Vagina (tissue), 2 donors: ENCODE measurements around the gene PTGIS. TPM values are rescaled to one million over a fixed set of nuclear protein-coding genes. Genes with fewer than 3 reads are reported as not detected.

Experiments
- DNase-seq, 2 donors: peaks; one replicate each; pipeline ENCODE4 v3.0.0-alpha.2; 2017; ENCODE audit errors: extremely low spot score in 2 of 2
- H3K27ac ChIP-seq: fragments of 200-600 bp; sonication (generic); one replicate; pipeline ENCODE4 v1.5.1; 2019
- H3K27me3 ChIP-seq: fragments of 200-600 bp; sonication (generic); one replicate; pipeline ENCODE4 v1.5.1; 2019
- H3K36me3 ChIP-seq, 2 donors: fragments of 200-600 bp; sonication (generic); one replicate each; pipeline ENCODE4 v1.5.1; 2017 to 2019
- H3K4me1 ChIP-seq: fragments of 200-600 bp; sonication (generic); one replicate; pipeline ENCODE4 v1.5.1; 2019
- H3K4me3 ChIP-seq, 2 donors: fragments of 200-600 bp; sonication (generic); 1 replicate in 1 of 2; 2 replicates in 1 of 2; pipeline ENCODE4 v1.5.1; 2016 to 2019
- H3K9me3 ChIP-seq: fragments of 200-600 bp; sonication (generic); one replicate; pipeline ENCODE4 v1.5.1; 2019
- CTCF ChIP-seq, 3 experiments: fragments of 450-650 bp in 2 of 3; fragments of 200-600 bp in 1 of 3; sonication (generic) in 1 of 3; IDR thresholded peaks; one replicate each; pipeline ENCODE4 v1.5.1; 2017 to 2019; ENCODE audit warnings: antibody characterized with exemption in 3 of 3, mild to moderate bottlenecking in 2 of 3, moderate library complexity in 2 of 3
- POLR2A ChIP-seq, 2 donors: fragments of 450-650 bp; IDR thresholded peaks; one replicate each; pipeline ENCODE4 v1.6.1; 2017; ENCODE audit warnings: antibody characterized with exemption in 2 of 2, mild to moderate bottlenecking in 2 of 2, moderate library complexity in 2 of 2
- POLR2AphosphoS5 ChIP-seq, 2 donors: sonication (generic); formaldehyde crosslinking; IDR thresholded peaks; one replicate each; pipeline ENCODE4 v1.9.0; 2017; ENCODE audit warnings: antibody characterized with exemption in 2 of 2, mild to moderate bottlenecking in 2 of 2, low read depth in 1 of 2; ENCODE audit not compliant: insufficient read depth in 1 of 2
- intact Hi-C: fragments of 100-400 bp; cut with DNase I; formaldehyde crosslinking; loops from one replicate; pipeline ENCODE4 v1.15.1; 2023
- total RNA-seq: library from RNA; depleted of rRNA; stranded (reverse); fragments of >200 nt; gene quantifications from one replicate; pipeline ENCODE4 v1.2.3, GENCODE V29; 2016

PTGIS gene
- total RNA-seq, 1 donor from 2014 or later = 51.1 TPM

GRCh38 chr20:49466114-49466912 is 101.6 kb downstream of the PTGIS start:
- DNase-seq = no peak
- H3K4me3 ChIP-seq = no peak overlapping the region
- H3K27ac ChIP-seq = no peak overlapping the region
- intact Hi-C loops = no loop called here
- no peaks in the 10 kb centered on the region for H3K9me3 ChIP-seq
- no peaks in the 10 kb centered on the region for H3K4me1 ChIP-seq
- no peaks in the 10 kb centered on the region for H3K36me3 ChIP-seq
- H3K27me3 ChIP-seq = no peaks in the 10 kb centered on the region
- TF ChIP-seq POLR2AphosphoS5 (IDR thresholded peaks at IDR 0.05; ENCODE audit: insufficient read depth in 1 of 2, low read depth in 1 of 2) (no peak), CTCF (IDR thresholded peaks at IDR 0.05) (no peak), POLR2A (IDR thresholded peaks at IDR 0.05) (no peak)

GRCh38 chr20:49464556-49464955 is 103.4 kb downstream of the PTGIS start:
- no peak for DNase-seq
- intact Hi-C loops = no loop called here
- H3K27ac ChIP-seq = no peak overlapping the region

GRCh38 chr20:49462626-49463025 is 105.3 kb downstream of the PTGIS start:
- intact Hi-C loops = no loop called here
- no peak for DNase-seq
- Histone ChIP-seq H3K27me3 (no peaks in the 10 kb centered on the region), H3K27ac (no peak overlapping the region), H3K4me3 (no peak overlapping the region), H3K4me1 (no peaks in the 10 kb centered on the region), H3K9me3 (no peaks in the 10 kb centered on the region), H3K36me3 (no peaks in the 10 kb centered on the region)
- TF ChIP-seq CTCF (IDR thresholded peaks at IDR 0.05) = no peak
- TF ChIP-seq POLR2A (IDR thresholded peaks at IDR 0.05) = no peak
- no peak for TF ChIP-seq POLR2AphosphoS5 (IDR thresholded peaks at IDR 0.05; ENCODE audit: insufficient read depth in 1 of 2, low read depth in 1 of 2)

More at GRCh38 chr20:49464556-49464955, 103.4 kb downstream of the PTGIS start:
- TF ChIP-seq CTCF (IDR thresholded peaks at IDR 0.05) (no peak), POLR2AphosphoS5 (IDR thresholded peaks at IDR 0.05; ENCODE audit: insufficient read depth in 1 of 2, low read depth in 1 of 2) (no peak), POLR2A (IDR thresholded peaks at IDR 0.05) (no peak)
- Histone ChIP-seq H3K27me3 (no peaks in the 10 kb centered on the region), H3K4me1 (no peaks in the 10 kb centered on the region), H3K36me3 (no peaks in the 10 kb centered on the region), H3K9me3 (no peaks in the 10 kb centered on the region), H3K4me3 (no peak overlapping the region)

- TF ChIP-seq POLR2A (IDR thresholded peaks at IDR 0.05) (no peak), POLR2AphosphoS5 (IDR thresholded peaks at IDR 0.05; ENCODE audit: insufficient read depth in 1 of 2, low read depth in 1 of 2) (no peak), CTCF (IDR thresholded peaks at IDR 0.05) (no peak)
- H3K9me3 ChIP-seq = no peaks in the 10 kb centered on the region
- no peak for DNase-seq
- intact Hi-C loops = no loop called here
- no peaks in the 10 kb centered on the region for H3K27me3 ChIP-seq
- no peaks in the 10 kb centered on the region for H3K36me3 ChIP-seq
- no peaks in the 10 kb centered on the region for H3K4me1 ChIP-seq
- H3K27ac ChIP-seq = no peak overlapping the region
- H3K4me3 ChIP-seq = no peak overlapping the region
Measured at GRCh38 chr20:49461894-49462620, 105.9 kb downstream of the PTGIS start.

- Histone ChIP-seq H3K4me3 (no peak overlapping the region), H3K4me1 (no peaks in the 10 kb centered on the region), H3K9me3 (no peaks in the 10 kb centered on the region), H3K27me3 (no peaks in the 10 kb centered on the region), H3K36me3 (no peaks in the 10 kb centered on the region), H3K27ac (no peak overlapping the region)
- intact Hi-C loops = no loop called here
- TF ChIP-seq CTCF (IDR thresholded peaks at IDR 0.05) (no peak), POLR2A (IDR thresholded peaks at IDR 0.05) (no peak), POLR2AphosphoS5 (IDR thresholded peaks at IDR 0.05; ENCODE audit: insufficient read depth in 1 of 2, low read depth in 1 of 2) (no peak)
- no peak for DNase-seq
Measured at GRCh38 chr20:49460916-49461315, 107.0 kb downstream of the PTGIS start.
